Measurements from ENCODE around the gene PCDHA6.

- no peak for TF ChIP-seq CTCF (conservative IDR thresholded peaks at IDR 0.05; ENCODE audit: low read length)
- TF ChIP-seq EZH2phosphoT487 (IDR thresholded peaks at IDR 0.05; ENCODE audit: borderline replicate concordance) = no peak
Observed at GRCh38 chr5:140868721-140869554, 41.2 kb downstream of the PCDHA6 start, which contains the start of gene PCDHA11.
